Keratinocyte (primary cell): ENCODE data around the gene KIZ.

Experiments used
- EZH2 ChIP-seq: IDR thresholded peaks from one replicate; pipeline ENCODE4 v1.6.1; 2012; ENCODE audit warnings: inconsistent platforms, mild to moderate bottlenecking, low read length, moderate library complexity
- TF ChIP-seq, protein P1 (sequence below), 3 experiments: IDR thresholded peaks in 1 of 3; conservative IDR thresholded peaks in 1 of 3; optimal IDR thresholded peaks in 1 of 3; 2 replicates in 2 of 3; 3 replicates in 1 of 3; pipeline versions ENCODE3 to v1.5.1; 2011; ENCODE audit warnings: low read length in 3 of 3, mild to moderate bottlenecking in 3 of 3, moderate library complexity in 2 of 3, control low read depth in 1 of 3, inconsistent platforms in 1 of 3; ENCODE audit not compliant: insufficient read depth in 2 of 3; ENCODE audit errors: extremely low read depth in 1 of 3

DNA sequence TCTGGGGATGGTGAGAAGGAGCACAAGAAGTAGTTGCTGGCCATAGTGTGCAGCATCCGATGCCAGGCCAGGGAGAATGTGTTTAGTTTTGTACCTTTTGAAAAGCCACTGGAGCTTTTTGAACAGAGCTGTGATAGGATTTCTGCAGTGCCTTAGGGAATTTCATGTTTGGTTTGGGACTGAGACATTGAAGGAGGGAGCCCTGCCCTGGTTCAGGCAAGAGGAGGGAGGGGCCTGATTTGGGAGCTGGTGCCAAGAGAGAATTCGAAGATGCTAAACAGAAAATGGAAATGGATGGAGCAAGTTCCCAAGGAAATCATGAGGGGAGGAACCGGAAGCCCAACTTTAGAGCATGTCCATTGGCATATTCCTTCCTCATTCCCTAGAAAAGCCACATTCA, 80.7 kb downstream of the KIZ start:
- TF ChIP-seq, protein P1, sequence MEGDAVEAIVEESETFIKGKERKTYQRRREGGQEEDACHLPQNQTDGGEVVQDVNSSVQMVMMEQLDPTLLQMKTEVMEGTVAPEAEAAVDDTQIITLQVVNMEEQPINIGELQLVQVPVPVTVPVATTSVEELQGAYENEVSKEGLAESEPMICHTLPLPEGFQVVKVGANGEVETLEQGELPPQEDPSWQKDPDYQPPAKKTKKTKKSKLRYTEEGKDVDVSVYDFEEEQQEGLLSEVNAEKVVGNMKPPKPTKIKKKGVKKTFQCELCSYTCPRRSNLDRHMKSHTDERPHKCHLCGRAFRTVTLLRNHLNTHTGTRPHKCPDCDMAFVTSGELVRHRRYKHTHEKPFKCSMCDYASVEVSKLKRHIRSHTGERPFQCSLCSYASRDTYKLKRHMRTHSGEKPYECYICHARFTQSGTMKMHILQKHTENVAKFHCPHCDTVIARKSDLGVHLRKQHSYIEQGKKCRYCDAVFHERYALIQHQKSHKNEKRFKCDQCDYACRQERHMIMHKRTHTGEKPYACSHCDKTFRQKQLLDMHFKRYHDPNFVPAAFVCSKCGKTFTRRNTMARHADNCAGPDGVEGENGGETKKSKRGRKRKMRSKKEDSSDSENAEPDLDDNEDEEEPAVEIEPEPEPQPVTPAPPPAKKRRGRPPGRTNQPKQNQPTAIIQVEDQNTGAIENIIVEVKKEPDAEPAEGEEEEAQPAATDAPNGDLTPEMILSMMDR (optimal IDR thresholded peaks at IDR 0.05 in 1 of 3, IDR thresholded peaks at IDR 0.05 in 1 of 3, conservative IDR thresholded peaks at IDR 0.05 in 1 of 3; ENCODE audit: extremely low read depth in 1 of 3, insufficient read depth in 2 of 3, low read length in 3 of 3), result no peak
- no peak for TF ChIP-seq EZH2
